Neural progenitor cell (in vitro differentiated cells): ENCODE data around the gene BCL7A.

Experiments used
- CTCF ChIP-seq: fragments of 200-600 bp; sonication (generic); IDR thresholded peaks from 2 replicates; pipeline ENCODE4 v1.5.1; 2017; ENCODE audit warnings: antibody characterized with exemption, mild to moderate bottlenecking
- EZH2 ChIP-seq: fragments of 200-600 bp; sonication (generic); IDR thresholded peaks from 2 replicates; pipeline ENCODE4 v1.6.1; 2017; ENCODE audit warnings: antibody characterized with exemption, mild to moderate bottlenecking, moderate library complexity
- EZH2phosphoT487 ChIP-seq: fragments of 200-600 bp; sonication (generic); IDR thresholded peaks from 2 replicates; pipeline ENCODE4 v1.6.1; 2017; ENCODE audit warnings: antibody characterized with exemption

GRCh38 chr12:122078141-122079032, 56.7 kb downstream of the BCL7A start, which contains the start of gene MLXIP:
- TF ChIP-seq EZH2phosphoT487 (no peak), CTCF (no peak), EZH2 (no peak)
